ENCODE measurements around the gene IRF3. TPM values are rescaled to one million over a fixed set of nuclear protein-coding genes. Genes with fewer than 3 reads are reported as not detected.

The IRF3 gene
- polyA plus RNA-seq, 1 donor (not counting 4 experiments of a cell fraction or from before 2014, with no cell fraction given) = 50.4 TPM

DNA sequence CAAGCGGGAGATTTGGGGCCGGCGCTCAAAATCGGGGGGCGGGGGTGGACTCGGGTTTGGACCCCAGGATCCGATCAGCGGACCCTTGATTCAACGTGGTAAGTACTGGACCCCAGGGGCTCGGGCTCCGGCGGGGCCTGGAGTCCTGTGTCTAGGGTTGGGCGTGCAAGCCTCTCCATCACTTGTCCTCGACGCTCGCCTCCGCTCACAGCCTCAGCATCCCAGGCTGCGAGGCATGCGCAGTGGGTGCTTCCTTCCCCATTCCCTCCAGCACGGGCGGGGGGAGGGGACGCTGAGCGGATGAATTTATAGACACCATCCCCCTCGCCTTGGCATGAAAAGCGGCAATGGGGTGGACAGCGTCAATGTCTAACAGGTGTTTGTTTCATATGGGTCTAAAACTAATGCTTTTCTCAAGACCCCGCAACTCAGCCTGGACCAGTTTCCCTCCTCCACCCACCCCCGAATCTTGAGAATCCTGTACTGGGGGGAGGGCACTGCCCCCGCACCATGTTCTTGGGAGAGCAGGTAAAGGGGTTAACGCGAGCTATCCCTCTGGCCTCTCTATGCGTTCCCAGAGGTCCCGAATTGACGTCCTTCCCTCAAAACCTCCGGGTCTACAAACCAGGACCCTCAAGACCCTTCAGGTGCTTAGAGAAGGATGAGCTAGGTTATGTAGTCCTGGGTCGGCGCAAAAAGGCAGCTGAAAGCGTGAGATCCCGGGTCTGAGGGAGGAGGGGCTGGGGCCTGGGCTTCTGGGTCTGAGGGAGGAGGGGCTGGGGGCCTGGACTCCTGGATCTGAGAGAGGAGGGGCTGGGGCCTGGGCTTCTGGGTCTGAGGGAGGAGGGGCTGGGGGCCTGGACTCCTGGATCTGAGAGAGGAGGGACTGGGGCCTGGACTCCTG is 25.8 kb upstream of the IRF3 start:
- no peaks in the 10 kb centered on the region for H3K79me2 ChIP-seq (ENCODE audit: control insufficient read depth, insufficient read depth, low read length)
- H4K20me1 ChIP-seq (ENCODE audit: control insufficient read depth, extremely low read depth, insufficient read depth, low read length) = peaks cover 7% of the 10 kb centered on the region
- H3K4me1 ChIP-seq (ENCODE audit: control insufficient read depth, extremely low read depth, insufficient read depth, low read length) = peaks cover 21% of the 10 kb centered on the region
- no peak overlapping the region for H3K9ac ChIP-seq (ENCODE audit: control insufficient read depth, extremely low read depth, insufficient read depth, low read length)
- TF ChIP-seq, protein P1, sequence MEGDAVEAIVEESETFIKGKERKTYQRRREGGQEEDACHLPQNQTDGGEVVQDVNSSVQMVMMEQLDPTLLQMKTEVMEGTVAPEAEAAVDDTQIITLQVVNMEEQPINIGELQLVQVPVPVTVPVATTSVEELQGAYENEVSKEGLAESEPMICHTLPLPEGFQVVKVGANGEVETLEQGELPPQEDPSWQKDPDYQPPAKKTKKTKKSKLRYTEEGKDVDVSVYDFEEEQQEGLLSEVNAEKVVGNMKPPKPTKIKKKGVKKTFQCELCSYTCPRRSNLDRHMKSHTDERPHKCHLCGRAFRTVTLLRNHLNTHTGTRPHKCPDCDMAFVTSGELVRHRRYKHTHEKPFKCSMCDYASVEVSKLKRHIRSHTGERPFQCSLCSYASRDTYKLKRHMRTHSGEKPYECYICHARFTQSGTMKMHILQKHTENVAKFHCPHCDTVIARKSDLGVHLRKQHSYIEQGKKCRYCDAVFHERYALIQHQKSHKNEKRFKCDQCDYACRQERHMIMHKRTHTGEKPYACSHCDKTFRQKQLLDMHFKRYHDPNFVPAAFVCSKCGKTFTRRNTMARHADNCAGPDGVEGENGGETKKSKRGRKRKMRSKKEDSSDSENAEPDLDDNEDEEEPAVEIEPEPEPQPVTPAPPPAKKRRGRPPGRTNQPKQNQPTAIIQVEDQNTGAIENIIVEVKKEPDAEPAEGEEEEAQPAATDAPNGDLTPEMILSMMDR (optimal IDR thresholded peaks at IDR 0.05 in 1 of 3, IDR thresholded peaks at IDR 0.05 in 1 of 3, conservative IDR thresholded peaks at IDR 0.05 in 1 of 3; ENCODE audit: extremely low read depth in 1 of 3, insufficient read depth in 2 of 3, low read length in 3 of 3) = no peak
- no peak for TF ChIP-seq EZH2 (IDR thresholded peaks at IDR 0.05; ENCODE audit: low read length)
- no peak overlapping the region for H3K27ac ChIP-seq (ENCODE audit: control insufficient read depth, insufficient read depth, low read length)
- H3K4me3 ChIP-seq (ENCODE audit: control insufficient read depth in 2 of 3, extremely low read depth in 1 of 3, insufficient read depth in 2 of 3, low read depth in 1 of 3, low read length in 3 of 3) = peak overlapping the region in 2 of 3 experiments; percentile 47 to 60
- H3K27me3 ChIP-seq (ENCODE audit: control insufficient read depth, extremely low read depth, insufficient read depth, low read length) = no peaks in the 10 kb centered on the region
- peaks cover 6 to 13% of the 10 kb centered on the region in 2 experiments for H3K36me3 ChIP-seq (ENCODE audit: control insufficient read depth in 2 of 2, extremely low read depth in 1 of 2, insufficient read depth in 2 of 2, low read length in 2 of 2)
- no peak for FAIRE-seq
- no peak overlapping the region for H2AFZ ChIP-seq (ENCODE audit: control insufficient read depth, low read length)
- DNase-seq (ENCODE audit: low read depth, low spot score) = no peak
- H3K9me3 ChIP-seq (ENCODE audit: control insufficient read depth, low read depth, low read length) = no peaks in the 10 kb centered on the region
- H3K9me1 ChIP-seq (ENCODE audit: control insufficient read depth, extremely low read depth, insufficient read depth, low read length) = no peaks in the 10 kb centered on the region
- dilution Hi-C loops (cut with MboI; ENCODE audit: extremely low pct_ligation_motif_present, low sequenced_read_pairs) = no loop called here
- H3K4me2 ChIP-seq (ENCODE audit: control insufficient read depth, extremely low read depth, insufficient read depth, low read depth, low read length) = peak overlapping the region; percentile 93

DNA sequence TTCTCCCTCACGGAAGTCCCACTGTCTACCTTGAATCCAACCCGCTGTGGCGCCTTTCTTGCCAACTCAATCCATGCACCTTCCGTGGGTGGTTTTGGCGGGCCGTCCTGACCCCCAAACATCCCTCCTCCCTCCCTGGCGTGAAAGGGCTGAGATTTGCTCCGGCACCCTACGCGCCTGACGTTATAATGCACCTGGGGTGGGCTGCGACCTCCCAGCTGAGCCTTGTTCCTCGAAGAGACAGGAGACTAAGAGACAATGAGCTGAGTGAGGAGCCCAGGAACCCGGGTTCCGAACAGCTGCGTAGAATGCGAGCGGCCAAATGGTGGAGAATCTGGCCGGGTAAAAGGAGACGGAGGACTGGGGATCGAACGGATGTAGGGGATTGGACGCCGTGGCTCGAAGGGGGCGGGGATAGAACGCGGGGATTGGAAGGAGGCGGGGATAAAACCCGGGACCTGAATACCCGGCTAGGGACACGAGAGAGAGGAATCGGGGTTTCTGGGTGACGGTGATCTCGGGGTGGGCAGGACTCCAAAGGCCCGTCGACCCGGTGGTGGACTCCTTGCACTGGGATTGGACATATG is 25.1 kb upstream of the IRF3 start, which contains the start of gene CPT1C:
TSS of gene CPT1C (plus strand) at position 461 of the 587 bp plus-strand sequence. CDS start 1,137 bp downstream, outside the sequence.
- Histone ChIP-seq H3K79me2 (ENCODE audit: control insufficient read depth, insufficient read depth, low read length) (peaks cover 2% of the 10 kb centered on the region), H3K9me3 (ENCODE audit: control insufficient read depth, low read depth, low read length) (no peaks in the 10 kb centered on the region), H3K4me3 (ENCODE audit: control insufficient read depth in 2 of 3, extremely low read depth in 1 of 3, insufficient read depth in 2 of 3, low read depth in 1 of 3, low read length in 3 of 3) (peak within 1 kb of the TSS; percentile 9 to 60 (median 47)), H4K20me1 (ENCODE audit: control insufficient read depth, extremely low read depth, insufficient read depth, low read length) (peaks cover 7% of the 10 kb centered on the region), H3K9me1 (ENCODE audit: control insufficient read depth, extremely low read depth, insufficient read depth, low read length) (no peaks in the 10 kb centered on the region), H3K4me2 (ENCODE audit: control insufficient read depth, extremely low read depth, insufficient read depth, low read depth, low read length) (peak within 1 kb of the TSS; percentile 93), H3K27me3 (ENCODE audit: control insufficient read depth, extremely low read depth, insufficient read depth, low read length) (no peaks in the 10 kb centered on the region), H3K4me1 (ENCODE audit: control insufficient read depth, extremely low read depth, insufficient read depth, low read length) (peaks cover 21% of the 10 kb centered on the region), H3K36me3 (ENCODE audit: control insufficient read depth in 2 of 2, extremely low read depth in 1 of 2, insufficient read depth in 2 of 2, low read length in 2 of 2) (peaks cover 11 to 16% of the 10 kb centered on the region in 2 experiments), H3K27ac (ENCODE audit: control insufficient read depth, insufficient read depth, low read length) (no peak within 1 kb of the TSS), H3K9ac (ENCODE audit: control insufficient read depth, extremely low read depth, insufficient read depth, low read length) (peak within 1 kb of the TSS; percentile 56), H2AFZ (ENCODE audit: control insufficient read depth, low read length) (peak within 1 kb of the TSS; percentile 30)
- DNase-seq (ENCODE audit: low read depth, low spot score) (no peak), FAIRE-seq (no peak)
- TF ChIP-seq EZH2 (IDR thresholded peaks at IDR 0.05; ENCODE audit: low read length) = no peak
- TF ChIP-seq, protein P1 (optimal IDR thresholded peaks at IDR 0.05 in 1 of 3, IDR thresholded peaks at IDR 0.05 in 1 of 3, conservative IDR thresholded peaks at IDR 0.05 in 1 of 3; ENCODE audit: extremely low read depth in 1 of 3, insufficient read depth in 2 of 3, low read length in 3 of 3) = no peak
- dilution Hi-C loops (cut with MboI; ENCODE audit: extremely low pct_ligation_motif_present, low sequenced_read_pairs) = no loop called here

Data from keratinocyte (primary cell).